GM12873 (cell line): ENCODE measurements around the gene CAPZB.

ENCODE experiments used
- CTCF ChIP-seq: IDR thresholded peaks from 2 replicates; pipeline ENCODE4 v1.5.1; 2012; ENCODE audit warnings: low read depth, mild to moderate bottlenecking, moderate library complexity, low read length, control low read depth; ENCODE audit not compliant: insufficient read depth; ENCODE audit errors: missing control alignments

The CAPZB gene

GRCh38 chr1:19325958-19326747, 159.2 kb downstream of the CAPZB start:
- TF ChIP-seq CTCF: no peak

GRCh38 chr1:19325368-19325957, 159.9 kb downstream of the CAPZB start:
- TF ChIP-seq CTCF: no peak

- no peak for TF ChIP-seq CTCF
Measured at GRCh38 chr1:19324665-19324990, 160.7 kb downstream of the CAPZB start.

GRCh38 chr1:19323987-19324664, 161.2 kb downstream of the CAPZB start:
- no peak for TF ChIP-seq CTCF

- no peak for TF ChIP-seq CTCF
Measured at GRCh38 chr1:19322481-19322880, 162.9 kb downstream of the CAPZB start.

GRCh38 chr1:19321071-19321470, 164.3 kb downstream of the CAPZB start:
- no peak for TF ChIP-seq CTCF

- TF ChIP-seq CTCF: no peak
Measured at GRCh38 chr1:19319196-19319595, 166.1 kb downstream of the CAPZB start.
